Measurements from ENCODE around the gene TBXA2R. TPM values are rescaled to one million over a fixed set of nuclear protein-coding genes. Genes with fewer than 3 reads are reported as not detected.

The TBXA2R gene
- total and polyA plus RNA-seq, 4 donors: 1.7 to 6.0 (median 5.4) TPM

DNA sequence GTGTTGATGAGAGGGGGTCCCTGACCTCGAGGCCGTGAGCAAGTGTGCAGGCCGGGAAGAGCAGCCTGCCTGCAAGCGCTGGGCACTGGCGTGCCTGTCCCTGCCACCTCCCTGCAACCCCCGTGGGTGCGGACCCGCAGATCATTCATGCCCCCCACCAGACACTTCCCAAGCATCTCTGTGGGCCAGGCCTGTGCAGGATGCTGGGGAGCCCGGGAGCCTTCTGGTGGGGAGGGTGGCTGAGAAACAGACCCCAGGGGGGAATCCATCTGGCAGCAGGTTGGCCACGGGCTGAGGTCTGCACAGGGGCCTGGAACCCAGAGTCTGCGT lies 38.4 kb upstream of the TBXA2R start:
- WGBS: 58% methylated on average over 11 of the region's 11 CpGs
- Histone ChIP-seq H3K9ac (ENCODE audit: low read depth in 1 of 2, low read length in 2 of 2) (no peak overlapping the region), H3K4me1 (ENCODE audit: control insufficient read depth in 4 of 4, insufficient read depth in 4 of 4, low read length in 3 of 4) (peaks cover 7 to 19% (median 15%) of the 10 kb centered on the region in 4 donors), H3K9me3 (ENCODE audit: control insufficient read depth in 4 of 4, low read length in 3 of 4) (no peaks in the 10 kb centered on the region), H3K36me3 (ENCODE audit: control insufficient read depth in 4 of 4, insufficient read depth in 3 of 4, low read depth in 1 of 4, low read length in 3 of 4) (peaks cover 0 to 6% (median 2%) of the 10 kb centered on the region in 4 donors), H3K27me3 (ENCODE audit: control insufficient read depth in 4 of 4, insufficient read depth in 4 of 4, low read length in 3 of 4) (no peaks in the 10 kb centered on the region), H3K4me3 (ENCODE audit: low read depth in 1 of 3, low read length in 3 of 3) (no peak overlapping the region), H3K27ac (ENCODE audit: low read depth in 1 of 2, low read length in 2 of 2) (peak overlapping the region in 1 of 2 donors; percentile 9)
- DNase-seq (ENCODE audit: low spot score): no peak
- TF ChIP-seq FOXA1 (IDR thresholded peaks at IDR 0.05) (no peak), HNF4A (conservative IDR thresholded peaks at IDR 0.05) (no peak), RXRA (IDR thresholded peaks at IDR 0.05) (no peak), GABPA (IDR thresholded peaks at IDR 0.05 in 1 of 2, conservative IDR thresholded peaks at IDR 0.05 in 1 of 2) (no peak), RAD21 (IDR thresholded peaks at IDR 0.05) (no peak), TAF1 (conservative IDR thresholded peaks at IDR 0.05) (no peak), EGR1 (IDR thresholded peaks at IDR 0.05; ENCODE audit: low read depth in 2 of 2) (no peak), SP1 (IDR thresholded peaks at IDR 0.05) (no peak), HNF4G (IDR thresholded peaks at IDR 0.05) (no peak)
- TF ChIP-seq, protein P1, sequence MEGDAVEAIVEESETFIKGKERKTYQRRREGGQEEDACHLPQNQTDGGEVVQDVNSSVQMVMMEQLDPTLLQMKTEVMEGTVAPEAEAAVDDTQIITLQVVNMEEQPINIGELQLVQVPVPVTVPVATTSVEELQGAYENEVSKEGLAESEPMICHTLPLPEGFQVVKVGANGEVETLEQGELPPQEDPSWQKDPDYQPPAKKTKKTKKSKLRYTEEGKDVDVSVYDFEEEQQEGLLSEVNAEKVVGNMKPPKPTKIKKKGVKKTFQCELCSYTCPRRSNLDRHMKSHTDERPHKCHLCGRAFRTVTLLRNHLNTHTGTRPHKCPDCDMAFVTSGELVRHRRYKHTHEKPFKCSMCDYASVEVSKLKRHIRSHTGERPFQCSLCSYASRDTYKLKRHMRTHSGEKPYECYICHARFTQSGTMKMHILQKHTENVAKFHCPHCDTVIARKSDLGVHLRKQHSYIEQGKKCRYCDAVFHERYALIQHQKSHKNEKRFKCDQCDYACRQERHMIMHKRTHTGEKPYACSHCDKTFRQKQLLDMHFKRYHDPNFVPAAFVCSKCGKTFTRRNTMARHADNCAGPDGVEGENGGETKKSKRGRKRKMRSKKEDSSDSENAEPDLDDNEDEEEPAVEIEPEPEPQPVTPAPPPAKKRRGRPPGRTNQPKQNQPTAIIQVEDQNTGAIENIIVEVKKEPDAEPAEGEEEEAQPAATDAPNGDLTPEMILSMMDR (IDR thresholded peaks at IDR 0.05; ENCODE audit: low read depth, low read length, missing input control): no peak
- TF ChIP-seq, protein P2, sequence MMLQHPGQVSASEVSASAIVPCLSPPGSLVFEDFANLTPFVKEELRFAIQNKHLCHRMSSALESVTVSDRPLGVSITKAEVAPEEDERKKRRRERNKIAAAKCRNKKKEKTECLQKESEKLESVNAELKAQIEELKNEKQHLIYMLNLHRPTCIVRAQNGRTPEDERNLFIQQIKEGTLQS (IDR thresholded peaks at IDR 0.05): no peak

DNA sequence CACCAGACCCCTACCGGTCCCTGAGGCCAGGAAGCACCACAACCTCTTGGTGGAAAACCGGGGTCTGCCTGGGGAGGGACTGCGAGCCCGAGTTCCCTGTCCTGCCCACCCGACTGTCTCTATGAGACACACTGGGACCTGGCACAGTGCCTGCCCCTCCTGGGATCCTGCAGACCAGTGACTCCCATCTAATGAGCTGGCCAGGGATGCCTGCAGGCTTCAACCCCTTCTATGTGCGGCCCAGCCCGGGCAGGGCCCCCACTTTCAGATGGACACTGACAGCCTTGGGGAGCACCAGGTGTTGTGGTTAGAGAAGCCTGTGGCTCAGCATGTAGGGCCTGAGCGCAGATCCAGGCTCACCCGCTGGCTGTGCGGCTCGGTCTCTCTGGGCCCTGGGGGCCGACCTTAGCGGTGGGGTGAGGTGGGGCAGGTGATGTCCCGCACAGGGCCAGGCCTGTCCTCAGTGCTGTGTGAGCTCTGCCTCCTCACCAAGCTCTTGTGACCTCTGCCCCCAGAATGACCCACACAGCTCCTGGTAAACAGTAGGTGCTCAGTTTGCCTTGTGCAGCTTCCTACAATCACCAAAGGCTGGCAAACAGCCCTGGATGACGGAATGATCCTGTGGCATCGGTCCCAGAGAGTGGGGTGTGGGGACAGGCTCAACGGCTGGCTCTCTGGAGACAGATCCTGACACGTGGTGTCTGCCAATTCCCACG lies 37.8 kb upstream of the TBXA2R start:
- H3K36me3 ChIP-seq (ENCODE audit: control insufficient read depth in 4 of 4, insufficient read depth in 3 of 4, low read depth in 1 of 4, low read length in 3 of 4): peaks cover 0 to 9% (median 6%) of the 10 kb centered on the region in 4 donors
- TF ChIP-seq GABPA (IDR thresholded peaks at IDR 0.05 in 1 of 2, conservative IDR thresholded peaks at IDR 0.05 in 1 of 2): no peak
- TF ChIP-seq, protein P3, sequence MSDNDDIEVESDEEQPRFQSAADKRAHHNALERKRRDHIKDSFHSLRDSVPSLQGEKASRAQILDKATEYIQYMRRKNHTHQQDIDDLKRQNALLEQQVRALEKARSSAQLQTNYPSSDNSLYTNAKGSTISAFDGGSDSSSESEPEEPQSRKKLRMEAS (IDR thresholded peaks at IDR 0.05): no peak
- TF ChIP-seq YY1 (IDR thresholded peaks at IDR 0.05): no peak
- TF ChIP-seq FOXA1 (IDR thresholded peaks at IDR 0.05): peak; percentile 81
- no peak for TF ChIP-seq TAF1 (conservative IDR thresholded peaks at IDR 0.05)
- TF ChIP-seq FOXA2 (IDR thresholded peaks at IDR 0.05): no peak
- no peak for TF ChIP-seq NR2F2 (IDR thresholded peaks at IDR 0.05)
- TF ChIP-seq SP1 (IDR thresholded peaks at IDR 0.05): peak; percentile 67
- TF ChIP-seq JUND (IDR thresholded peaks at IDR 0.05): no peak
- TF ChIP-seq, protein P1 (IDR thresholded peaks at IDR 0.05; ENCODE audit: low read depth, low read length, missing input control): no peak
- no peak for TF ChIP-seq EGR1 (IDR thresholded peaks at IDR 0.05; ENCODE audit: low read depth in 2 of 2)
- TF ChIP-seq, protein P4, sequence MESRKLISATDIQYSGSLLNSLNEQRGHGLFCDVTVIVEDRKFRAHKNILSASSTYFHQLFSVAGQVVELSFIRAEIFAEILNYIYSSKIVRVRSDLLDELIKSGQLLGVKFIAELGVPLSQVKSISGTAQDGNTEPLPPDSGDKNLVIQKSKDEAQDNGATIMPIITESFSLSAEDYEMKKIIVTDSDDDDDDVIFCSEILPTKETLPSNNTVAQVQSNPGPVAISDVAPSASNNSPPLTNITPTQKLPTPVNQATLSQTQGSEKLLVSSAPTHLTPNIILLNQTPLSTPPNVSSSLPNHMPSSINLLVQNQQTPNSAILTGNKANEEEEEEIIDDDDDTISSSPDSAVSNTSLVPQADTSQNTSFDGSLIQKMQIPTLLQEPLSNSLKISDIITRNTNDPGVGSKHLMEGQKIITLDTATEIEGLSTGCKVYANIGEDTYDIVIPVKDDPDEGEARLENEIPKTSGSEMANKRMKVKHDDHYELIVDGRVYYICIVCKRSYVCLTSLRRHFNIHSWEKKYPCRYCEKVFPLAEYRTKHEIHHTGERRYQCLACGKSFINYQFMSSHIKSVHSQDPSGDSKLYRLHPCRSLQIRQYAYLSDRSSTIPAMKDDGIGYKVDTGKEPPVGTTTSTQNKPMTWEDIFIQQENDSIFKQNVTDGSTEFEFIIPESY (IDR thresholded peaks at IDR 0.05): no peak
- no peak for TF ChIP-seq HNF4G (IDR thresholded peaks at IDR 0.05)
- no peak for TF ChIP-seq RAD21 (IDR thresholded peaks at IDR 0.05)
- TF ChIP-seq HNF4A (conservative IDR thresholded peaks at IDR 0.05): peak; percentile 44 to 72
- TF ChIP-seq, protein P2 (IDR thresholded peaks at IDR 0.05): no peak
- peak; percentile 98 to 99 for TF ChIP-seq RXRA (IDR thresholded peaks at IDR 0.05)
- TF ChIP-seq, protein P5, sequence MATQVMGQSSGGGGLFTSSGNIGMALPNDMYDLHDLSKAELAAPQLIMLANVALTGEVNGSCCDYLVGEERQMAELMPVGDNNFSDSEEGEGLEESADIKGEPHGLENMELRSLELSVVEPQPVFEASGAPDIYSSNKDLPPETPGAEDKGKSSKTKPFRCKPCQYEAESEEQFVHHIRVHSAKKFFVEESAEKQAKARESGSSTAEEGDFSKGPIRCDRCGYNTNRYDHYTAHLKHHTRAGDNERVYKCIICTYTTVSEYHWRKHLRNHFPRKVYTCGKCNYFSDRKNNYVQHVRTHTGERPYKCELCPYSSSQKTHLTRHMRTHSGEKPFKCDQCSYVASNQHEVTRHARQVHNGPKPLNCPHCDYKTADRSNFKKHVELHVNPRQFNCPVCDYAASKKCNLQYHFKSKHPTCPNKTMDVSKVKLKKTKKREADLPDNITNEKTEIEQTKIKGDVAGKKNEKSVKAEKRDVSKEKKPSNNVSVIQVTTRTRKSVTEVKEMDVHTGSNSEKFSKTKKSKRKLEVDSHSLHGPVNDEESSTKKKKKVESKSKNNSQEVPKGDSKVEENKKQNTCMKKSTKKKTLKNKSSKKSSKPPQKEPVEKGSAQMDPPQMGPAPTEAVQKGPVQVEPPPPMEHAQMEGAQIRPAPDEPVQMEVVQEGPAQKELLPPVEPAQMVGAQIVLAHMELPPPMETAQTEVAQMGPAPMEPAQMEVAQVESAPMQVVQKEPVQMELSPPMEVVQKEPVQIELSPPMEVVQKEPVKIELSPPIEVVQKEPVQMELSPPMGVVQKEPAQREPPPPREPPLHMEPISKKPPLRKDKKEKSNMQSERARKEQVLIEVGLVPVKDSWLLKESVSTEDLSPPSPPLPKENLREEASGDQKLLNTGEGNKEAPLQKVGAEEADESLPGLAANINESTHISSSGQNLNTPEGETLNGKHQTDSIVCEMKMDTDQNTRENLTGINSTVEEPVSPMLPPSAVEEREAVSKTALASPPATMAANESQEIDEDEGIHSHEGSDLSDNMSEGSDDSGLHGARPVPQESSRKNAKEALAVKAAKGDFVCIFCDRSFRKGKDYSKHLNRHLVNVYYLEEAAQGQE (IDR thresholded peaks at IDR 0.05): no peak
- no peaks in the 10 kb centered on the region for H3K9me3 ChIP-seq (ENCODE audit: control insufficient read depth in 4 of 4, low read length in 3 of 4)
- H3K27me3 ChIP-seq (ENCODE audit: control insufficient read depth in 4 of 4, insufficient read depth in 4 of 4, low read length in 3 of 4): no peaks in the 10 kb centered on the region
- peak overlapping the region; percentile 9 to 52 for H3K27ac ChIP-seq (ENCODE audit: low read depth in 1 of 2, low read length in 2 of 2)
- DNase-seq (ENCODE audit: low spot score): peak; percentile 71
- WGBS: 60% methylated on average over 19 of the region's 19 CpGs
- peaks cover 7 to 16% (median 12%) of the 10 kb centered on the region in 4 donors for H3K4me1 ChIP-seq (ENCODE audit: control insufficient read depth in 4 of 4, insufficient read depth in 4 of 4, low read length in 3 of 4)
- H3K4me3 ChIP-seq (ENCODE audit: low read depth in 1 of 3, low read length in 3 of 3): no peak overlapping the region
- H3K9ac ChIP-seq (ENCODE audit: low read depth in 1 of 2, low read length in 2 of 2): no peak overlapping the region

All from liver (tissue), 9 donors.